ENCODE measurements around the gene COL27A1.

Gene COL27A1

GRCh38 chr9:114276908-114277821, 121.8 kb downstream of the COL27A1 start:
- no peak for DNase-seq

GRCh38 chr9:114278356-114278755, 123.0 kb downstream of the COL27A1 start:
- DNase-seq, result no peak

GRCh38 chr9:114278881-114279570, 123.7 kb downstream of the COL27A1 start:
- no peak for DNase-seq

- DNase-seq, result no peak
Measured at GRCh38 chr9:114279693-114280092, 124.4 kb downstream of the COL27A1 start.

- no peak for DNase-seq
Measured at GRCh38 chr9:114280636-114281472, 125.5 kb downstream of the COL27A1 start.

GRCh38 chr9:114281473-114282103, 126.3 kb downstream of the COL27A1 start:
- DNase-seq, result peak; percentile 70

- DNase-seq, result no peak
Measured at GRCh38 chr9:114282104-114282485, 126.8 kb downstream of the COL27A1 start.

- DNase-seq, result no peak
Measured at GRCh38 chr9:114282507-114282906, 127.2 kb downstream of the COL27A1 start.

GRCh38 chr9:114282926-114283325, 127.6 kb downstream of the COL27A1 start:
- DNase-seq, result peak; percentile 58

- DNase-seq, result no peak
Measured at GRCh38 chr9:114283551-114284111, 128.3 kb downstream of the COL27A1 start.

GRCh38 chr9:114284316-114285060, 129.2 kb downstream of the COL27A1 start:
- DNase-seq, result no peak

GRCh38 chr9:114285166-114285867, 130.0 kb downstream of the COL27A1 start:
- peak; percentile 81 for DNase-seq

GRCh38 chr9:114286146-114286679, 130.9 kb downstream of the COL27A1 start:
- no peak for DNase-seq

GRCh38 chr9:114287001-114287762, 131.8 kb downstream of the COL27A1 start:
- DNase-seq, result peak; percentile 62

- no peak for DNase-seq
Measured at GRCh38 chr9:114287763-114288192, 132.4 kb downstream of the COL27A1 start.

GRCh38 chr9:114288193-114289091, 133.1 kb downstream of the COL27A1 start:
- DNase-seq, result peak; percentile 72

- DNase-seq, result no peak
Measured at GRCh38 chr9:114289106-114289505, 133.8 kb downstream of the COL27A1 start.
